HepG2 (cell line): ENCODE measurements around the gene KLHL40. TPM values are rescaled to one million over a fixed set of nuclear protein-coding genes. Genes with fewer than 3 reads are reported as not detected.

Experiments
- ATAC-seq: fragments of 200-7000 bp; cut with Tn5 transposase; 3 replicates; pipeline ENCODE4 v1.9.1; 2020; ENCODE audit warnings: mild to moderate bottlenecking, moderate library complexity
- BruUV-seq: library from RNA; stranded (reverse); fragments of 400-500 nt; replicated peaks from 2 replicates; lab custom pipeline; 2021; lab: Mats Ljungman, UMichigan
- CTCF ChIA-PET: fragments of 300-600 bp; formaldehyde crosslinking; extraction: SDS; loops from one replicate; lab custom pipeline; 2021; ENCODE audit warnings: low total read pairs, inconsistent platforms, low intra/inter-chr PET ratio; lab: Yijun Ruan, JAX
- POLR2A ChIA-PET: fragments of 350-600 bp; sonication (Branson Sonifier 250); formaldehyde crosslinking; loops from one replicate; lab custom pipeline; 2020; ENCODE audit warnings: antibody characterized with exemption, inconsistent platforms; lab: Yijun Ruan, JAX
- DNase-seq: peaks from one replicate; pipeline ENCODE4 v3.0.0-alpha.2; 2015; ENCODE audit warnings: low spot score
- FAIRE-seq: peaks from 3 replicates; lab custom pipeline; 2011; peaks lifted over from hg19 to GRCh38; lab: Jason Lieb, UNC
- H2AFZ ChIP-seq: one replicate; pipeline ENCODE4 v1.6.1; 2011; ENCODE audit warnings: low read length, inconsistent platforms
- H3K27ac ChIP-seq: fragments of 300-600 bp; 3 replicates; pipeline ENCODE4 v1.8.0; 2011; ENCODE audit warnings: mixed run types, mild to moderate bottlenecking, mixed read lengths, low read length, inconsistent platforms; ENCODE audit not compliant: insufficient read depth; ENCODE audit errors: extremely low read length
- H3K27me3 ChIP-seq, 2 experiments: fragments of 200-600 bp in 1 of 2; 2 replicates in 1 of 2; 3 replicates in 1 of 2; pipeline versions ENCODE4 v1.6.0 to v1.8.0; 2011; ENCODE audit warnings: low read length in 2 of 2, mild to moderate bottlenecking in 2 of 2, moderate library complexity in 2 of 2, inconsistent platforms in 1 of 2; ENCODE audit not compliant: insufficient read depth in 2 of 2, control insufficient read depth in 1 of 2
- H3K36me3 ChIP-seq, 2 experiments: fragments of 200-600 bp in 1 of 2; replicated peaks in 1 of 2; 2 replicates in 1 of 2; 3 replicates in 1 of 2; pipeline versions ENCODE4 v1.5.1 to v1.8.0; 2011; ENCODE audit warnings: low read length in 2 of 2, inconsistent platforms in 1 of 2; ENCODE audit not compliant: insufficient read depth in 2 of 2, control insufficient read depth in 1 of 2
- H3K4me1 ChIP-seq: 2 replicates; pipeline ENCODE4 v1.5.1; 2012; ENCODE audit warnings: low read length, inconsistent platforms; ENCODE audit not compliant: insufficient read depth
- H3K4me2 ChIP-seq: 2 replicates; pipeline ENCODE4 v1.6.0; 2011; ENCODE audit warnings: low read depth, low read length, inconsistent platforms
- H3K4me3 ChIP-seq, 3 experiments: fragments of 200-600 bp in 1 of 3; sonication (generic), shearing (Covaris generic) in 1 of 3; replicated peaks in 1 of 3; 2 replicates each; pipeline ENCODE4 v1.5.1; 2011 to 2016; ENCODE audit warnings: low read length in 3 of 3, inconsistent platforms in 2 of 3, low read depth in 2 of 3, mild to moderate bottlenecking in 2 of 3, control low read depth in 1 of 3, mixed read lengths in 1 of 3; ENCODE audit not compliant: insufficient read depth in 1 of 3
- H3K79me2 ChIP-seq: one replicate; pipeline ENCODE4 v1.6.1; 2011; ENCODE audit warnings: low read length, inconsistent platforms; ENCODE audit not compliant: insufficient read depth
- H3K9ac ChIP-seq: 2 replicates; pipeline ENCODE4 v1.6.0; 2011; ENCODE audit warnings: mild to moderate bottlenecking, low read depth, low read length, inconsistent platforms; ENCODE audit not compliant: insufficient read depth
- H3K9me3 ChIP-seq: 2 replicates; pipeline ENCODE4 v1.5.1; 2012; ENCODE audit warnings: mild to moderate bottlenecking, low read length
- H4K20me1 ChIP-seq: 2 replicates; pipeline ENCODE4 v1.6.0; 2011; ENCODE audit warnings: inconsistent platforms, mild to moderate bottlenecking, low read length, moderate library complexity; ENCODE audit not compliant: insufficient read depth
- EEA1 ChIP-seq: sonication (generic); formaldehyde crosslinking; IDR thresholded peaks from 2 replicates; pipeline ENCODE4 v1.5.1; 2020; ENCODE audit warnings: mild to moderate bottlenecking, missing genetic modification reagents, borderline replicate concordance
- FOXK1 ChIP-seq: sonication (generic); formaldehyde crosslinking; IDR thresholded peaks from 2 replicates; pipeline ENCODE4 v1.4.0; 2020; ENCODE audit warnings: low read depth, missing genetic modification reagents, borderline replicate concordance
- MTA1 ChIP-seq: sonication (generic); formaldehyde crosslinking; IDR thresholded peaks from 2 replicates; pipeline ENCODE4 v1.4.0; 2020; ENCODE audit warnings: missing genetic modification reagents, mild to moderate bottlenecking, borderline replicate concordance
- SIN3A ChIP-seq: IDR thresholded peaks from 2 replicates; pipeline ENCODE4 v1.6.1; 2011; ENCODE audit warnings: low read depth, mild to moderate bottlenecking, control low read depth, low read length, borderline replicate concordance
- SSRP1 ChIP-seq: IDR thresholded peaks from 2 replicates; pipeline ENCODE4 v1.6.1; 2016; ENCODE audit warnings: control low read depth
- ZFP36 ChIP-seq: fragments of 150-350 bp; IDR thresholded peaks from 2 replicates; pipeline ENCODE4 v1.6.1; 2018; ENCODE audit warnings: borderline replicate concordance, low read length, low read depth; ENCODE audit not compliant: partially characterized antibody
- ZNF280D ChIP-seq: sonication (generic); formaldehyde crosslinking; IDR thresholded peaks from 2 replicates; pipeline ENCODE4 v1.5.1; 2020; ENCODE audit warnings: mild to moderate bottlenecking, missing genetic modification reagents
- ZNF430 ChIP-seq: sonication (generic); formaldehyde crosslinking; IDR thresholded peaks from 2 replicates; pipeline ENCODE4 v1.9.0; 2021; ENCODE audit warnings: mild to moderate bottlenecking, missing genetic modification reagents
- ZNF513 ChIP-seq: sonication (generic); formaldehyde crosslinking; conservative IDR thresholded peaks from 2 replicates; pipeline ENCODE4 v1.5.0; 2020; ENCODE audit warnings: missing genetic modification reagents
- ZNF687 ChIP-seq: sonication (generic); formaldehyde crosslinking; IDR thresholded peaks from 2 replicates; pipeline ENCODE4 v1.5.1; 2020; ENCODE audit warnings: mild to moderate bottlenecking, missing genetic modification reagents, moderate library complexity
- WGBS: methylation state at CpG from one replicate; pipeline ENCODE4 v1.1.6; 2017; ENCODE audit warnings: low lambda C conversion rate; 5-methylcytosine and 5-hydroxymethylcytosine counted together
- in situ Hi-C: cut with HindIII; loops from 2 replicates; pipeline ENCODE4 v1.10.0; 2017; ENCODE audit warnings: low pct_unique_long_range_greater_than_20kb; ENCODE audit not compliant: extremely low pct_ligation_motif_present
- intact Hi-C: fragments of 100-400 bp; cut with micrococcal nuclease; formaldehyde crosslinking; loops from one replicate; pipeline ENCODE4 v1.10.0; 2022; ENCODE audit not compliant: unreplicated experiment
- polyA plus RNA-seq, 8 experiments: library from polyadenylated mRNA; depleted of rRNA in 3 of 8; stranded (reverse) in 7 of 8; unstranded in 1 of 8; fragments of >200 nt; fragmentation: Illumina TruSeq in 4 of 8; extraction: Trizol in 4 of 8; gene quantifications; 2 replicates each; pipeline versions ENCODE4 v1.2.1 to v1.2.3, GENCODE V29; 2011 to 2016; ENCODE audit warnings: low read depth in 4 of 8, missing spikeins in 1 of 8, mixed read lengths in 1 of 8; ENCODE audit not compliant: insufficient read depth in 1 of 8
- total RNA-seq, 5 experiments: library from RNA; depleted of rRNA; stranded (reverse); fragments of >200 nt; fragmentation: Illumina TruSeq; extraction: Trizol; gene quantifications; 2 replicates each; pipeline ENCODE4 v1.2.3, GENCODE V29; 2016; ENCODE audit warnings: low read depth in 1 of 5

KLHL40 gene
- total and polyA plus RNA-seq, 2 of the 13 experiments (the other 11 are each of a cell fraction or from before 2014, with no cell fraction given), result not detected

GRCh38 chr3:42653560-42654330 is 31.6 kb upstream of the KLHL40 start, which contains the start of gene ZBTB47:
TSS of gene ZBTB47 (plus strand) at chr3:42653697. CDS start at chr3:42658356, 4,659 bp downstream.
- DNase-seq (no peak), ATAC-seq (peak; percentile 25), FAIRE-seq (no peak)
- Histone ChIP-seq H3K9me3 (no peaks in the 10 kb centered on the region), H3K9ac (peak within 1 kb of the TSS; percentile 80), H3K4me3 (peak within 1 kb of the TSS; percentile 71 to 89 (median 83)), H4K20me1 (no peaks in the 10 kb centered on the region), H3K4me2 (peak within 1 kb of the TSS; percentile 90), H3K36me3 (no peaks in the 10 kb centered on the region), H2AFZ (no peak within 1 kb of the TSS), H3K27ac (peak within 1 kb of the TSS; percentile 59), H3K79me2 (peaks cover 7% of the 10 kb centered on the region), H3K4me1 (peaks cover 62% of the 10 kb centered on the region), H3K27me3 (no peaks in the 10 kb centered on the region)
- WGBS, result 0% methylated on average over 3 of the region's 31 CpGs
- POLR2A ChIA-PET, result interaction anchor here (1.0 to 1.7 kb wide), 4 partner anchors 40 to 92 kb away, joined by 3 to 8 read pairs (median 4); partner anchors contain the start of genes NKTR and SS18L2
- no TSS peak for BruUV-seq
- intact Hi-C loops (loop anchor here (5.0 kb wide), 3 partner anchors 79 to 179 kb away; no protein-coding TSS in a partner anchor), in situ Hi-C loops (loop anchor here (5.0 kb wide), 1 partner anchor 94 kb away; no protein-coding TSS in a partner anchor)
- CTCF ChIA-PET, result no interaction called here
- TF ChIP-seq ZNF687, result peak; percentile 40
- no peak for TF ChIP-seq MTA1
- no peak for TF ChIP-seq SIN3A
- 0 out of 2 replicates have a peak, but pooled peaks have one; percentile 47 for TF ChIP-seq EEA1
- TF ChIP-seq SSRP1 (CRISPR knock-in tag), result no peak
- no peak for TF ChIP-seq ZNF430 (CRISPR knock-in tag)
- no peak for TF ChIP-seq ZNF513 (CRISPR knock-in tag)
- no peak for TF ChIP-seq ZFP36
- no peak for TF ChIP-seq ZNF280D
- no peak for TF ChIP-seq FOXK1 (CRISPR knock-in tag)
